ENCODE results near the gene GSTO1.

DNA sequence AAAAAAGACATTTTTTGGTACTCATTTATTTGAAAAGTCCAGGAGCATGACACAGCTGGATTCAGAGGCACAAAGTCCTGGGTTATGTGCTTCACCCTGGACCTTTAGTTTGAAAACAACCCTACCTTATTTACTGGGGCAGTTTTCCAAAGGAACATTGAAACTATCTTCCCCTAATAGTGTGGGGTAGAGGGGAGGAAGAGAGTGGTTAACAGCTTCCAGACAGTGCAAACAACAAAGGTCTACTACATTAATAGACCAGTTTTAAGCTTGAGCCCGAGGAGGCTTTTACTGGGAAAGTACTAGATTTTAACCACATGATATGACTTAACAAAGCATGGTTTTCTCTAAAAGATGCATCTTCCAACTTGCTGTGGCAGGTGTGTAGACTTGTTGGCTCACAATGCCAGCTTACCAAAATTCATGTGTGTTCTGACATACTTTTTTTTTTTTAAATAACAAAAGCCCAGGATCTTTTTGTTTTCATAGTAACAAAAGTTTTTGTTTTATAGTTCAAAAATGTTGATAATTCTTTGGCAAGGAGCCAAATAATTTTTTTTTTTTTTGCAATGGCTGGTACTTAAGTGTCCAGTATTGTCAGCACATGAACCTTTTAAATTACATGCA lies 1.8 kb downstream of the GSTO1 start:
- TF ChIP-seq, protein P1, sequence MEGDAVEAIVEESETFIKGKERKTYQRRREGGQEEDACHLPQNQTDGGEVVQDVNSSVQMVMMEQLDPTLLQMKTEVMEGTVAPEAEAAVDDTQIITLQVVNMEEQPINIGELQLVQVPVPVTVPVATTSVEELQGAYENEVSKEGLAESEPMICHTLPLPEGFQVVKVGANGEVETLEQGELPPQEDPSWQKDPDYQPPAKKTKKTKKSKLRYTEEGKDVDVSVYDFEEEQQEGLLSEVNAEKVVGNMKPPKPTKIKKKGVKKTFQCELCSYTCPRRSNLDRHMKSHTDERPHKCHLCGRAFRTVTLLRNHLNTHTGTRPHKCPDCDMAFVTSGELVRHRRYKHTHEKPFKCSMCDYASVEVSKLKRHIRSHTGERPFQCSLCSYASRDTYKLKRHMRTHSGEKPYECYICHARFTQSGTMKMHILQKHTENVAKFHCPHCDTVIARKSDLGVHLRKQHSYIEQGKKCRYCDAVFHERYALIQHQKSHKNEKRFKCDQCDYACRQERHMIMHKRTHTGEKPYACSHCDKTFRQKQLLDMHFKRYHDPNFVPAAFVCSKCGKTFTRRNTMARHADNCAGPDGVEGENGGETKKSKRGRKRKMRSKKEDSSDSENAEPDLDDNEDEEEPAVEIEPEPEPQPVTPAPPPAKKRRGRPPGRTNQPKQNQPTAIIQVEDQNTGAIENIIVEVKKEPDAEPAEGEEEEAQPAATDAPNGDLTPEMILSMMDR (IDR thresholded peaks at IDR 0.05; ENCODE audit: poor library complexity, severe bottlenecking) = no peak
- TF ChIP-seq POLR2AphosphoS5 (IDR thresholded peaks at IDR 0.05) = no peak

Data from neural cell (in vitro differentiated cells).